Chondrocyte (in vitro differentiated cells): ENCODE measurements around the gene TBCE. TPM values are rescaled to one million over a fixed set of nuclear protein-coding genes. Genes with fewer than 3 reads are reported as not detected.

ENCODE experiments used
- DNase-seq: peaks from one replicate; pipeline ENCODE4 v3.0.0; 2021; ENCODE audit warnings: mixed read lengths, low spot score
- H3K27ac Mint-ChIP-seq: one replicate; pipeline ENCODE4 v1.8.0; 2021; ENCODE audit warnings: mild to moderate bottlenecking, moderate library complexity, mixed read lengths; ENCODE audit not compliant: unreplicated experiment
- H3K27me3 Mint-ChIP-seq: 2 replicates; pipeline ENCODE4 v1.8.0; 2021; ENCODE audit warnings: low read depth, mixed read lengths
- H3K36me3 Mint-ChIP-seq: 2 replicates; pipeline ENCODE4 v1.8.0; 2021; ENCODE audit warnings: low read depth, mixed read lengths
- H3K4me1 Mint-ChIP-seq: 2 replicates; pipeline ENCODE4 v1.8.0; 2021; ENCODE audit warnings: low read depth, mild to moderate bottlenecking, mixed read lengths
- H3K4me3 Mint-ChIP-seq: one replicate; pipeline ENCODE4 v1.8.0; 2021; ENCODE audit warnings: mild to moderate bottlenecking, moderate library complexity, mixed read lengths; ENCODE audit not compliant: unreplicated experiment
- H3K9me3 Mint-ChIP-seq: 2 replicates; pipeline ENCODE4 v1.8.0; 2021; ENCODE audit warnings: low read depth, mixed read lengths
- total RNA-seq: library from RNA; stranded (reverse); gene quantifications from 3 replicates; pipeline ENCODE4 v1.2.1, GENCODE V29; 2021
- TF ChIP-seq, protein P1 (sequence below): fragments of 200-600 bp; sonication (generic); IDR thresholded peaks from 2 replicates; pipeline ENCODE4 v1.5.0; 2021; ENCODE audit warnings: antibody characterized with exemption, mild to moderate bottlenecking, moderate library complexity

Gene TBCE
- total RNA-seq, 1 donor from 2014 or later = 23.2 TPM

DNA sequence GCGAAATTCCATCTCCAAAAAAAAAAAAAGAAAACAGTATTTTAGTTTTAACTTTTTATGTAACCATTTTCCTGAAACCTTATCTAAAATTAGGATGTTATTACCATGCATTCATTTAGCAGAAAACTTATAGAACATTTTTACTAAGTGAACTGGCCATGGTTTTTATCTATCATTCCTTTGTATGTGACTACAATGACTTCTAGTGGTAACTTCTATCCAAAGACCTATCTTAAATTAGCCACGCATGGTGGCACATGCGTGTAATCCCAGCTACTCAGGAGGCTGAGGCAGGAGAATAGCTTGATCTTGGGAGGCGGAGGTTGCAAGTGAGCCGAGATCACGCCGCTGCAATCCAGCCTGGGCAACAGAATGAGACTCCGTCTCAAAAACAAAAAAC lies 27.5 kb upstream of the TBCE start:
- DNase-seq = no peak
- Mint-ChIP-seq H3K27ac (no peak overlapping the region), H3K27me3 (no peaks in the 10 kb centered on the region), H3K4me3 (no peak overlapping the region), H3K36me3 (peaks cover 10% of the 10 kb centered on the region), H3K4me1 (peaks cover 6% of the 10 kb centered on the region), H3K9me3 (no peaks in the 10 kb centered on the region)
- TF ChIP-seq, protein P1, sequence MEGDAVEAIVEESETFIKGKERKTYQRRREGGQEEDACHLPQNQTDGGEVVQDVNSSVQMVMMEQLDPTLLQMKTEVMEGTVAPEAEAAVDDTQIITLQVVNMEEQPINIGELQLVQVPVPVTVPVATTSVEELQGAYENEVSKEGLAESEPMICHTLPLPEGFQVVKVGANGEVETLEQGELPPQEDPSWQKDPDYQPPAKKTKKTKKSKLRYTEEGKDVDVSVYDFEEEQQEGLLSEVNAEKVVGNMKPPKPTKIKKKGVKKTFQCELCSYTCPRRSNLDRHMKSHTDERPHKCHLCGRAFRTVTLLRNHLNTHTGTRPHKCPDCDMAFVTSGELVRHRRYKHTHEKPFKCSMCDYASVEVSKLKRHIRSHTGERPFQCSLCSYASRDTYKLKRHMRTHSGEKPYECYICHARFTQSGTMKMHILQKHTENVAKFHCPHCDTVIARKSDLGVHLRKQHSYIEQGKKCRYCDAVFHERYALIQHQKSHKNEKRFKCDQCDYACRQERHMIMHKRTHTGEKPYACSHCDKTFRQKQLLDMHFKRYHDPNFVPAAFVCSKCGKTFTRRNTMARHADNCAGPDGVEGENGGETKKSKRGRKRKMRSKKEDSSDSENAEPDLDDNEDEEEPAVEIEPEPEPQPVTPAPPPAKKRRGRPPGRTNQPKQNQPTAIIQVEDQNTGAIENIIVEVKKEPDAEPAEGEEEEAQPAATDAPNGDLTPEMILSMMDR = peak; percentile 41

DNA sequence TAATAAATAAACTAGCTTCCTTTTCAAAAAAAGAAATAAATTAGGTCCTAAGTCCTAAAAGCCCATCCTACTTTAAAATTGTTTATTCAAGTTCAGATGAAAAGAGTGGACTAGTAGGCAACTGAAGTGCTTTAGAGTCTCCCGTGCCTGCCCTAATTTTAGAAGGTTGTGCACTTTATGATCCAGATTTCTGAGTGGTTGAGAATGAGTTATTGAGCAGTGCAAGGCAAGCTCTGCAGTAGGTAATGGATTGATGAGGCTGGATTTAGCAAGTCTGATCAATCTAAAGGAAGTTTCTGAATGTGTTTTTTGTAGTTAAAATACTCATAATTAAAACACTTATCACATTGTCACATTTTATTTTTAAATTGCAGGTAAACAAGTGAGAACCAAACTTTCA lies 25.9 kb upstream of the TBCE start:
- H3K4me1 Mint-ChIP-seq = peaks cover 6% of the 10 kb centered on the region
- H3K4me3 Mint-ChIP-seq = no peak overlapping the region
- DNase-seq = no peak
- no peaks in the 10 kb centered on the region for H3K9me3 Mint-ChIP-seq
- no peak overlapping the region for H3K27ac Mint-ChIP-seq
- no peaks in the 10 kb centered on the region for H3K27me3 Mint-ChIP-seq
- H3K36me3 Mint-ChIP-seq = peaks cover 16% of the 10 kb centered on the region
- TF ChIP-seq, protein P1 = no peak

DNA sequence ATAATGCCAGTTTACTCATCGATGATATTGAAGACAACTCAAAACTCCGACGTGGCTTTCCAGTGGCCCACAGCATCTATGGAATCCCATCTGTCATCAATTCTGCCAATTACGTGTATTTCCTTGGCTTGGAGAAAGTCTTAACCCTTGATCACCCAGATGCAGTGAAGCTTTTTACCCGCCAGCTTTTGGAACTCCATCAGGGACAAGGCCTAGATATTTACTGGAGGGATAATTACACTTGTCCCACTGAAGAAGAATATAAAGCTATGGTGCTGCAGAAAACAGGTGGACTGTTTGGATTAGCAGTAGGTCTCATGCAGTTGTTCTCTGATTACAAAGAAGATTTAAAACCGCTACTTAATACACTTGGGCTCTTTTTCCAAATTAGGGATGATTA lies 25.2 kb upstream of the TBCE start:
- DNase-seq = no peak
- H3K4me1 Mint-ChIP-seq = peaks cover under 1% of the 10 kb centered on the region
- H3K36me3 Mint-ChIP-seq = peaks cover 14% of the 10 kb centered on the region
- no peaks in the 10 kb centered on the region for H3K9me3 Mint-ChIP-seq
- no peaks in the 10 kb centered on the region for H3K27me3 Mint-ChIP-seq
- no peak overlapping the region for H3K4me3 Mint-ChIP-seq
- TF ChIP-seq, protein P1 = no peak
- no peak overlapping the region for H3K27ac Mint-ChIP-seq

DNA sequence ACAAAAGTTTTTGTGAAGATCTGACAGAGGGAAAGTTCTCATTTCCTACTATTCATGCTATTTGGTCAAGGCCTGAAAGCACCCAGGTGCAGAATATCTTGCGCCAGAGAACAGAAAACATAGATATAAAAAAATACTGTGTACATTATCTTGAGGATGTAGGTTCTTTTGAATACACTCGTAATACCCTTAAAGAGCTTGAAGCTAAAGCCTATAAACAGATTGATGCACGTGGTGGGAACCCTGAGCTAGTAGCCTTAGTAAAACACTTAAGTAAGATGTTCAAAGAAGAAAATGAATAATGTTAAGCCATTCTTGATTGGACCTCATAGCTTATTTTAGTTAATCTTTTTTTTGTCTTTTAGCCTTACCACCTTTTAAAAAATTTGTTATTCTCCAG lies 24.8 kb upstream of the TBCE start:
- Mint-ChIP-seq H3K9me3 (no peaks in the 10 kb centered on the region), H3K27me3 (no peaks in the 10 kb centered on the region), H3K36me3 (peaks cover 14% of the 10 kb centered on the region), H3K4me3 (no peak overlapping the region), H3K4me1 (no peaks in the 10 kb centered on the region), H3K27ac (no peak overlapping the region)
- no peak for DNase-seq
- TF ChIP-seq, protein P1 = no peak

DNA sequence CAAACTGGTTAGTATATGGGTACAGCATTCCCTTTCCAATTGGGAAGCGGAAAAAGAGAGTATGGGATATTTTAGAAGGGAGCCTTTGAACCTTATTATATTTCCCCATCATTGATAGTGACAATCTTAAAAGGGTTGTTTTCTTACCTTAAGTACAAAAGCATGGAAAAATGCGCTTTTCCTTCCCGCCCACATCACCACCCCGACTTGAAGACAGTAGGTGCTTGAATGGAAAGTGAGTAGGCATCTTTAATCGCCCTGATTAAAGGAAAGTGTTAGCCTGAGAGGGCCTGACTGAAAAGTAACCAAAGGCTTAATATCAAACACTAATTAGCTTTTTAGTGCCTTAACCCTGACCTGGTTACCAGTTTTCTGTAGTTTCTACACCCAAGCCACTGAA lies 23.5 kb upstream of the TBCE start:
- TF ChIP-seq, protein P1 = no peak
- no peak for DNase-seq
- peaks cover 13% of the 10 kb centered on the region for H3K36me3 Mint-ChIP-seq
- H3K27ac Mint-ChIP-seq = no peak overlapping the region
- no peaks in the 10 kb centered on the region for H3K9me3 Mint-ChIP-seq
- no peak overlapping the region for H3K4me3 Mint-ChIP-seq
- H3K4me1 Mint-ChIP-seq = no peaks in the 10 kb centered on the region
- H3K27me3 Mint-ChIP-seq = no peaks in the 10 kb centered on the region
